ENCODE data around the gene SLC7A6.

SLC7A6 gene

DNA sequence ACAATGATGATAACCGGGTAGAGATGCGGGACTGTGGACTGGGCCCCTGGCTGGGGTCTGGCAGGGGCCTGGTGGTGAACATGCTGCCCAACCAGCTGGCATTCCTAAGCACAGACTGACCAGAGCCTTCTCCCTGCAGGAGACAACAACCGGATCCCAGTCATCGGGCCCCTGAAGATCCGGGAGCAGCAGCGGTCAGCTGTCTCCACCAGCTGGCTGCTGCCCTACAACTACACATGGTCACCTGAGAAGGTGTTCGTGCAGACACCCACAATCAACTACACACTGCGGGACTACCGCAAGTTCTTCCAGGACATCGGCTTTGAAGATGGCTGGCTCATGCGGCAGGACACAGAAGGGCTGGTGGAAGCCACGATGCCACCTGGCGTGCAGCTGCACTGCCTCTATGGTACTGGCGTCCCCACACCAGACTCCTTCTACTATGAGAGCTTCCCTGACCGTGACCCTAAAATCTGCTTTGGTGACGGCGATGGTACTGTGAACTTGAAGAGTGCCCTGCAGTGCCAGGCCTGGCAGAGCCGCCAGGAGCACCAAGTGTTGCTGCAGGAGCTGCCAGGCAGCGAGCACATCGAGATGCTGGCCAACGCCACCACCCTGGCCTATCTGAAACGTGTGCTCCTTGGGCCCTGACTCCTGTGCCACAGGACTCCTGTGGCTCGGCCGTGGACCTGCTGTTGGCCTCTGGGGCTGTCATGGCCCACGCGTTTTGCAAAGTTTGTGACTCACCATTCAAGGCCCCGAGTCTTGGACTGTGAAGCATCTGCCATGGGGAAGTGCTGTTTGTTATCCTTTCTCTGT is 5.1 kb upstream of the SLC7A6 start:
- H3K9me3 Mint-ChIP-seq: no peaks in the 10 kb centered on the region
- ATAC-seq: no peak
- DNase-seq (ENCODE audit: low spot score in 2 of 2): no peak
- no peak overlapping the region for H3K27ac Mint-ChIP-seq
- H3K36me3 Mint-ChIP-seq: peaks cover 19% of the 10 kb centered on the region
- H3K4me1 Mint-ChIP-seq: peaks cover 23% of the 10 kb centered on the region
- no peak overlapping the region for H3K4me3 Mint-ChIP-seq

DNA sequence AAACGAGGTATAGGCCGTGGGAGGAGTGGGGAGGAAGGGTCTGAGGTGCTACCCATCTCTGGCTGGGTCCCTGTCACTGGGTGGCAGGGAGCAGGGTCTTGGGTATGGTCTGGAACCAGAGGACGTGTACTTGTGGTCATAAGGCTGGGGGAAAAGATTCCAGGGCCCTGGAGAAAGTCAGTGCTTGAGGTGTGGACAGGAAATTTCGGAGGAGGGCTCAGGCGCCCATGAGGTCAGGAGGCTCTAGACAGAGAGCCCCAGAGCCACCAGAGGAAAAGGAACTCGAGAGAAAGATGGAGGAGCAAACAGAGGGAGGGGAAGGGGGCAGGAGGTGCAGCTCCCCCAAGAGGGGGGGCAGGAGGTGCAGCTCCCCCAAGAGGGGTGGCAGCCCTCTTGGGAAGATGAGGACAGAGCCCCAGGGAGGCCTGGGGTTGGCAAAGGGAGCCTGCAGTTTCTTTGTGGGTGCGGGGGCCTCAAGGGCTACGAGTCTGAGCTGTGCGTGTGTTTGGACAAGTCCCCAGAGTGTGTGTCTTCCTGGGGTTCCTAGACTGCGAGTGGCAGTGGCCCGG is 683 bp upstream of the SLC7A6 start:
- DNase-seq (ENCODE audit: low spot score in 2 of 2) (no peak), ATAC-seq (no peak)
- Mint-ChIP-seq H3K27ac (peak overlapping the region; percentile 98), H3K36me3 (peaks cover 43% of the 10 kb centered on the region), H3K4me3 (peak overlapping the region; percentile 91), H3K4me1 (peaks cover 46% of the 10 kb centered on the region), H3K9me3 (no peaks in the 10 kb centered on the region)

DNA sequence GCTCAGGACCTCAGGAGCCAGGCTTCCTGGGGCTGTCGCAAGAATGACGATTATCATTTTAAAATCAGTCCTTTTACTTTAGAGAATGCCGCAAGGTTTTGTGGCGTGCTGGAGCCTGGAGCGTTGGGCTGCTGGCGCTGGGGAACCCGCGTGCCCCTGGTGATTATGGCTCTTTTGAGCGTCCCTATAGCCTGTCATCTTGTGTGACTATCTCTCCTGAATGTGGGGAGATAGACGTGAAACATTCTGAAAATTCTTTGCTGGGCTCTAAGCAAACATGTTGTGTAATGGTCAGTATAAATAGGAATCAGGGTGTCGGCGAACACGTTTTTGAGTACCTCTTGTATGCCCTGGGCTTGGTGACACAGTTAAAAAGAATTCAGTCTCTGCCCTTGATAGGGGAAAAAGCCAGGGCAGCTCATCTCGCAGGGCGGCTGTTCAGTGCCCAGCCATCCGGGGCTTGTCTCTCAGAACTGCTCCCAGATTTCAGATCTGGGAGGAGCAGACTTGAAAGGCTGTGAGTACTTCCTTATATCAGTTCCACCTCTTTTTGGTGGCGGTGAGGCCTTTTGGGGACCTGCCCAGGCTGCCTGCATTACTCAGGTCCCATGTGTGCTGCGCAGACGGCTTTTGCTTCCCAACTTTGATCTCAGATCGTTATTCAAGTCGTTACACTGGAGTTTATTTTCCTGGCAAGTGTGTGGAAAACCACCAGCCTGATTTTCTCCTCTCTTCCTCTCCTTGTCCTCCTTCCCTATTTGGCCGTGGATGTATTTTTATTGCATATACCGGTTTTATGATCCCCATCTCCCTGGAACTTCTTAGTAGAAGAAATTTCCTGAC is 973 bp downstream of the SLC7A6 start:
- ATAC-seq: peak; percentile 12
- no peaks in the 10 kb centered on the region for H3K9me3 Mint-ChIP-seq

DNA sequence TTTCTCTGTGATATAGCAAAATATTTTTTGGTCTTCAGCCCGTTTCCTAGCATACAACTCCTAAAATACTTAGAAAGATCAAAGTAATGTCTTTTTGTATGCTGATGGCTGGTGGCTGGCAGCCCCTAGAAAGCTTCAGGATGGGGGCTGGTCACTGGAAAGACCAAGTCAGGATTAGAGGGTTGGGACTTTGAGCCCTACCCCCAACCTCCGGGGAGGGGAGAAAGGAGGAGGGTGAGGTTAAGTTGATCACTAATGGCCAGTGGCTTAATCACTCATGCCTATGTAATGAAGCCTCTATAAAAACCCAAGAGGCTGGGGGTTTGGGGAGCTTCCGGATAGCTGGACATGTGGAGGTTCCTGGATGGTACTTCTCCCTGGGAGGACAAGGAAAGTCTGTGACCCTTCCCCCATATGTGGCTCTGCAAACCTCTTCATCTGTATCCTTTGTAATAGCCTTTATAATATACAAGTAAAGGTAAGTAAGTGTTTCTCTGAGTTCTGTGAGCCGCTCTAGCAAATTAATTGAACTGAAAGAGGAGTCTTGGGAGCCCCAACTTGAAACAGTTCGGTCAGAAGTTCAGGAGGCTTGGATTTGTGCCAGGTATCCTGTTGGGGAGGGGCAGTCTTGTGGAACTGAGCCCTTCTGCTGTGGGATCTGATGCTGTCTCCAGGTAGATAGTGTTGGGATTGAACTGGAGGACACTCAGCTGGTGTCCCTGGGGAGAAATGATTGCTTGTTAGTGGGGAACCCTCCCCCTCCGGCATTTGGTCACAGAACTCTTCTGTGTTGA is 3.5 kb downstream of the SLC7A6 start:
- H3K9me3 Mint-ChIP-seq: no peaks in the 10 kb centered on the region
- H3K36me3 Mint-ChIP-seq: peaks cover 76% of the 10 kb centered on the region
- DNase-seq (ENCODE audit: low spot score in 2 of 2) (no peak), ATAC-seq (no peak)
- H3K27ac Mint-ChIP-seq: peak overlapping the region; percentile 65
- H3K4me1 Mint-ChIP-seq: peaks cover 74% of the 10 kb centered on the region
- H3K4me3 Mint-ChIP-seq: peak overlapping the region; percentile 91

More for the DNA sequence above, 973 bp downstream of the SLC7A6 start:
- peak in 1 of 2 donors; percentile 63 for DNase-seq (ENCODE audit: low spot score in 2 of 2)
- H3K27ac Mint-ChIP-seq: peak overlapping the region; percentile 98
- peaks cover 61% of the 10 kb centered on the region for H3K4me1 Mint-ChIP-seq
- H3K4me3 Mint-ChIP-seq: peak overlapping the region; percentile 91
- H3K36me3 Mint-ChIP-seq: peaks cover 55% of the 10 kb centered on the region

GRCh38 chr16:68269793-68270192 is 5.5 kb downstream of the SLC7A6 start:
- DNase-seq (ENCODE audit: low spot score in 2 of 2) (no peak), ATAC-seq (peak; percentile 20)
- Mint-ChIP-seq H3K4me3 (peak overlapping the region; percentile 34), H3K9me3 (no peaks in the 10 kb centered on the region), H3K36me3 (peaks cover 89% of the 10 kb centered on the region), H3K27ac (peak overlapping the region; percentile 89), H3K4me1 (peaks cover 79% of the 10 kb centered on the region)

DNA sequence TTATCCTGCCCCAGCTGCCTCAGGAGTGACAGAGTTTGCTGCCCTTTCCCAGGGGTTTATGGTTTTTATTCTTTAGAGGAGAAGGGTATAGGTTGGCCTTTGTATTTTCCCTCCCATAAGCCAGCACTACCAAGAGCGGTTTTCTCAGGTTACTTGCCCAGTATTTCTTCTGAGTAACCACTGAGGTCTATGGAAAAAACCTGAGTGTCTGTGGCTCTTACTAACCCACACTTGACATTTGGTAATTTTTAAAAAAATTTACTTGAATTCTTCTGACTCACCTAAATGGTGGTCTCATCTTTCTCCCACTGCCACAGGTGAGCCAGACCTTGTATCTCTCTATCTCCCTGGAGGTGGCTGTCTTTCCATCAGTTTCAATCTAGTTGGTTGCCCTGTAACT is 6.0 kb downstream of the SLC7A6 start:
- H3K9me3 Mint-ChIP-seq: no peaks in the 10 kb centered on the region
- H3K4me3 Mint-ChIP-seq: peak overlapping the region; percentile 34
- ATAC-seq: peak; percentile 81
- H3K4me1 Mint-ChIP-seq: peaks cover 79% of the 10 kb centered on the region
- peaks cover 92% of the 10 kb centered on the region for H3K36me3 Mint-ChIP-seq
- H3K27ac Mint-ChIP-seq: peak overlapping the region; percentile 89
- no peak for DNase-seq (ENCODE audit: low spot score in 2 of 2)

GRCh38 chr16:68272507-68273209 is 8.3 kb downstream of the SLC7A6 start:
- ATAC-seq (no peak), DNase-seq (ENCODE audit: low spot score in 2 of 2) (no peak)
- H3K27ac Mint-ChIP-seq: peak overlapping the region; percentile 91
- peaks cover 96% of the 10 kb centered on the region for H3K36me3 Mint-ChIP-seq
- H3K4me3 Mint-ChIP-seq: peak overlapping the region; percentile 57
- peaks cover 82% of the 10 kb centered on the region for H3K4me1 Mint-ChIP-seq
- H3K9me3 Mint-ChIP-seq: no peaks in the 10 kb centered on the region

- peak overlapping the region; percentile 57 for H3K4me3 Mint-ChIP-seq
- H3K27ac Mint-ChIP-seq: peak overlapping the region; percentile 91
- ATAC-seq (no peak), DNase-seq (ENCODE audit: low spot score in 2 of 2) (no peak)
- H3K36me3 Mint-ChIP-seq: peaks cover 96% of the 10 kb centered on the region
- H3K9me3 Mint-ChIP-seq: no peaks in the 10 kb centered on the region
- peaks cover 75% of the 10 kb centered on the region for H3K4me1 Mint-ChIP-seq
These were observed 9.1 kb downstream of the SLC7A6 start for GRCh38 chr16:68273459-68273858.

- Mint-ChIP-seq H3K4me1 (peaks cover 75% of the 10 kb centered on the region), H3K36me3 (peaks cover 92% of the 10 kb centered on the region), H3K9me3 (no peaks in the 10 kb centered on the region), H3K27ac (peak overlapping the region; percentile 91), H3K4me3 (peak overlapping the region; percentile 57)
- DNase-seq (ENCODE audit: low spot score in 2 of 2) (no peak), ATAC-seq (no peak)
These were observed 9.6 kb downstream of the SLC7A6 start for GRCh38 chr16:68273896-68274295.

GRCh38 chr16:68274441-68274840 is 10.1 kb downstream of the SLC7A6 start:
- Mint-ChIP-seq H3K27ac (peak overlapping the region; percentile 91), H3K9me3 (no peaks in the 10 kb centered on the region), H3K4me1 (peaks cover 69% of the 10 kb centered on the region), H3K36me3 (peaks cover 92% of the 10 kb centered on the region), H3K4me3 (peak overlapping the region; percentile 57)
- no peak for DNase-seq (ENCODE audit: low spot score in 2 of 2)
- no peak for ATAC-seq

DNA sequence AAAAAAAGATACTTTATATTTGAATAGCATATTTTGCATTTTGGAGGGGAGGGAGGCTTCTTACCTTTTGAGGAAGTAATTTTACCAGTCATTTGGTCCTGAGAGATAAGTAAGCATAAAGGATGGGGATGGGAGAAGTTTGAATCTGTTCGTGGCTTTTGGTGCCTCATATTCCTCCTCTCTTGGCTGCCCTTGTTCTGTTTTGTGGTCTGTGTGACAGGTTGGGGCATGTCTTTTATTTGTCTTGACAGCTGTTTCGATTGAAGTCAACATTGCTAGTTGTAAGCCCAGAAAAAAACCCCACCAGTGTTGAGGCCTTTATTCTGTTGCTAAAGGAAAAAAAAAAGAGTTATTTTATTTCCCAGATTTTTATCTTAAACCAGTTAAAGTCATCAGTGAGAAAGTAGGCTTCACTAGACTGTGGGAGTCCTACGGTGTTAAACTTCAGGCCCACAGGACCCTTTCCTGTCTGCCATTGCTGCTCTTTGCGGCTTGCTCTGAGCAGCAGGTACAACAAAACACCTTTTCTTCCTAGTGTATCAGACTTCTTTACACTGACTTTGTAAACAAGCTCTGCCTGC is 11.4 kb downstream of the SLC7A6 start:
- peaks cover 94% of the 10 kb centered on the region for H3K36me3 Mint-ChIP-seq
- DNase-seq (ENCODE audit: low spot score in 2 of 2): no peak

DNA sequence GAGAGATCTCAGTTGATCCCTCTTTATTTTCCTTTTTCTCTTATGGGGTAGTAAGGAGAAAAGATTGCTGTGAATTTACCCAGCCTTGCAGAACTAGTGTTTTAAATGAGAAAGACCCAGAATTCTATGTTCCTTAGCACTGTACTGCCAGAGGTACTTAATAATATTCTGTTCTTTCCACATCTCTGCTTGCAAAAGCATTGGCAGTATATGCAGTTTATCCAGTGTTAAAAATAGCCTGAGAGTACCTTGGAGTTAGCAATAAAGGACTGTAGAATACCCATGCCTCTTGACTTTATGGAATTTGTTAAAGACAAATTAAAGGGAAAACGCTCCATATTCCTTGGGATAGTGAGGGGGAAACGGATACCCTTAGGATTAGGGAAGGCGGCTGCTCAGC is 11.9 kb downstream of the SLC7A6 start:
- Mint-ChIP-seq H3K27ac (peak overlapping the region; percentile 91), H3K9me3 (no peaks in the 10 kb centered on the region), H3K4me1 (peaks cover 62% of the 10 kb centered on the region), H3K4me3 (peak overlapping the region; percentile 40), H3K36me3 (peaks cover 94% of the 10 kb centered on the region)
- DNase-seq (ENCODE audit: low spot score in 2 of 2) (no peak), ATAC-seq (no peak)

More for the DNA sequence above, 11.4 kb downstream of the SLC7A6 start:
- Mint-ChIP-seq H3K4me3 (peak overlapping the region; percentile 40), H3K9me3 (no peaks in the 10 kb centered on the region), H3K4me1 (peaks cover 63% of the 10 kb centered on the region), H3K27ac (peak overlapping the region; percentile 91)
- ATAC-seq: peak; percentile 92

- Mint-ChIP-seq H3K4me3 (no peak overlapping the region), H3K36me3 (peaks cover 89% of the 10 kb centered on the region), H3K4me1 (peaks cover 60% of the 10 kb centered on the region), H3K9me3 (no peaks in the 10 kb centered on the region), H3K27ac (peak overlapping the region; percentile 56)
- DNase-seq (ENCODE audit: low spot score in 2 of 2) (no peak), ATAC-seq (no peak)
These were observed 15.6 kb downstream of the SLC7A6 start for GRCh38 chr16:68279726-68280558.

Measured in stimulated activated effector memory CD8-positive, alpha-beta T cell treated with anti-CD3 and anti-CD28 coated beads, Interleukin-12 subunit alpha, Interleukin-12 subunit beta, amount 100 ng/mL, for 72 hours (primary cell).